NOMO-1 (cell line): Measurements from ENCODE around the gene CDC42BPA.

Experiments
- DNase-seq, 2 experiments: peaks; one replicate each; lab custom pipeline; 2025; ENCODE audit not compliant: unreplicated experiment in 2 of 2; lab: John Stamatoyannopoulos, UW

Gene CDC42BPA

GRCh38 chr1:226951286-226952117, 366.8 kb downstream of the CDC42BPA start:
- no peak for DNase-seq

GRCh38 chr1:226950871-226951270, 367.4 kb downstream of the CDC42BPA start:
- no peak for DNase-seq

- DNase-seq, result no peak
Measured at GRCh38 chr1:226950316-226950715, 368.0 kb downstream of the CDC42BPA start.

- no peak for DNase-seq
Measured at GRCh38 chr1:226949401-226949800, 368.9 kb downstream of the CDC42BPA start.

GRCh38 chr1:226948996-226949395, 369.3 kb downstream of the CDC42BPA start:
- DNase-seq, result no peak

- no peak for DNase-seq
Measured at GRCh38 chr1:226948480-226948879, 369.8 kb downstream of the CDC42BPA start.

- DNase-seq, result no peak
Measured at GRCh38 chr1:226948051-226948450, 370.2 kb downstream of the CDC42BPA start.

GRCh38 chr1:226946841-226947240, 371.5 kb downstream of the CDC42BPA start:
- no peak for DNase-seq

- no peak for DNase-seq
Measured at GRCh38 chr1:226946285-226946684, 372.0 kb downstream of the CDC42BPA start.

- no peak for DNase-seq
Measured at GRCh38 chr1:226945858-226946245, 372.4 kb downstream of the CDC42BPA start.

- DNase-seq, result no peak
Measured at GRCh38 chr1:226945106-226945857, 373.0 kb downstream of the CDC42BPA start.

GRCh38 chr1:226943927-226944326, 374.4 kb downstream of the CDC42BPA start:
- DNase-seq, result no peak

GRCh38 chr1:226943156-226943555, 375.1 kb downstream of the CDC42BPA start:
- DNase-seq, result no peak

GRCh38 chr1:226942392-226942791, 375.9 kb downstream of the CDC42BPA start:
- no peak for DNase-seq

GRCh38 chr1:226940806-226941067, 377.6 kb downstream of the CDC42BPA start:
- no peak for DNase-seq

- DNase-seq, result peak; percentile 99
Measured at GRCh38 chr1:226940029-226940805, 378.1 kb downstream of the CDC42BPA start, which contains the start of gene COQ8A. COQ8A (plus strand) TSS chr1:226940294; CDS start chr1:226961386, 21,092 bp downstream.
